Body of pancreas (tissue), 4 donors: ENCODE measurements around the gene S100A12. TPM values are rescaled to one million over a fixed set of nuclear protein-coding genes. Genes with fewer than 3 reads are reported as not detected.
A peak's percentile ranks its signal among the peaks of the same experiment; 100 is the strongest.

Source experiments
- ATAC-seq: fragments of 150-250 bp; one replicate; pipeline ENCODE4 v1.9.1; 2016
- DNase-seq, 4 donors: peaks; one replicate each; pipeline ENCODE4 v3.0.0-alpha.2; 2019
- H3K27ac ChIP-seq, 4 donors: fragments of 200-600 bp; sonication (generic); 1 replicate in 3 of 4; 2 replicates in 1 of 4; pipeline versions ENCODE4 v1.5.1 to v1.6.1; 2016 to 2019; ENCODE audit warnings: mild to moderate bottlenecking in 1 of 4, mixed read lengths in 1 of 4, moderate library complexity in 1 of 4
- H3K27me3 ChIP-seq, 2 donors: fragments of 200-600 bp; sonication (generic); one replicate each; pipeline ENCODE4 v1.6.0; 2016; ENCODE audit warnings: mild to moderate bottlenecking in 1 of 2
- H3K36me3 ChIP-seq, 2 donors: fragments of 200-600 bp; sonication (generic); replicated peaks in 1 of 2; 2 replicates each; pipeline ENCODE4 v1.5.1; 2016; ENCODE audit warnings: low read depth in 2 of 2; ENCODE audit not compliant: insufficient read depth in 1 of 2
- H3K4me1 ChIP-seq: fragments of 200-600 bp; sonication (generic); one replicate; pipeline ENCODE4 v1.6.0; 2016
- H3K4me3 ChIP-seq, 2 donors: fragments of 200-600 bp; sonication (generic); 1 replicate in 1 of 2; 2 replicates in 1 of 2; pipeline ENCODE4 v1.5.1; 2016 to 2019
- H3K9me3 ChIP-seq, 3 donors: fragments of 200-600 bp; sonication (generic); 1 replicate in 2 of 3; 2 replicates in 1 of 3; pipeline ENCODE4 v1.5.1; 2016
- POLR2A ChIP-seq, 3 donors: fragments of 450-650 bp; IDR thresholded peaks; one replicate each; pipeline ENCODE4 v1.6.1; 2016; ENCODE audit warnings: antibody characterized with exemption in 3 of 3, mild to moderate bottlenecking in 2 of 3
- WGBS, 2 donors: methylation state at CpG; one replicate each; pipeline ENCODE4 v1.1.5; 2017; 5-methylcytosine and 5-hydroxymethylcytosine counted together
- intact Hi-C: fragments of 100-400 bp; cut with DNase I; formaldehyde crosslinking; loops from one replicate; pipeline ENCODE4 v1.15.1; 2023
- total RNA-seq, 2 donors: library from RNA; depleted of rRNA; stranded (reverse); fragments of >200 nt; gene quantifications; one replicate each; pipeline ENCODE4 v1.1.0, GENCODE V29; 2016
- TF ChIP-seq, protein P1 (sequence below), 7 experiments: fragments of 450-650 bp in 4 of 7; fragments of 200-600 bp in 3 of 7; sonication (generic) in 3 of 7; IDR thresholded peaks; one replicate each; pipeline ENCODE4 v1.5.1; 2016 to 2019; ENCODE audit warnings: antibody characterized with exemption in 7 of 7

S100A12 gene
- total RNA-seq, 2 donors from 2014 or later = not detected

DNA sequence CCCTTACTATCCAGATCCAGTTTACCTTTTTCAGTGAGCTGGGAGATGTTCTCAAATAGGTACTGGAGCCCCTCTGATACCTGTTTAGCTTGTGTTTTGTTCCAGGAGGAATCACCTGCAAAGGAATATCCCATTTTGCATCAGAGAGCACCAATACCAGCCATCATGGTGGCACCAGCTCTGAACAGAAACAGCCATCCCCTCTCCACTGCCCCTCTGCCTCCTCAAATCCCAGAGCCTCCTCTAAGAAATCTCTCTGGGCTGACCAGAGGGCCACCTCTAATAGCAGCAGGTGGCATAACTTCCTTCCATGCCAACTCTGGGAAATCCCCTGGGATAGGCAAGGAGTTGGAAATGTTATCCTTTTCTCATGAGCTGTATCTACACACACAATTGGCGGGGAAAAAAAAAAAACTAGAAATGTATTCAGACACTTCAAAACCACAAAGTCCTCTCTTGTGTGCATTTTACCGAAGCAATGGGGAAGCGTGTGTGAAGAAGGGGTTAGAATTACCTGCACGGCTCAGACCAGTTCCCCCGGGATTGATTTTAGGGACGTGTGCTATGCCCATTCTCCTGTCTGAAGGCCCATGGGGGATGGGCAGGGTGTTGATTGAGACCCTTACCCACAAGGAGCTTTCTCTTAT lies 29.2 kb downstream of the S100A12 start:
- intact Hi-C loops = no loop called here

DNA sequence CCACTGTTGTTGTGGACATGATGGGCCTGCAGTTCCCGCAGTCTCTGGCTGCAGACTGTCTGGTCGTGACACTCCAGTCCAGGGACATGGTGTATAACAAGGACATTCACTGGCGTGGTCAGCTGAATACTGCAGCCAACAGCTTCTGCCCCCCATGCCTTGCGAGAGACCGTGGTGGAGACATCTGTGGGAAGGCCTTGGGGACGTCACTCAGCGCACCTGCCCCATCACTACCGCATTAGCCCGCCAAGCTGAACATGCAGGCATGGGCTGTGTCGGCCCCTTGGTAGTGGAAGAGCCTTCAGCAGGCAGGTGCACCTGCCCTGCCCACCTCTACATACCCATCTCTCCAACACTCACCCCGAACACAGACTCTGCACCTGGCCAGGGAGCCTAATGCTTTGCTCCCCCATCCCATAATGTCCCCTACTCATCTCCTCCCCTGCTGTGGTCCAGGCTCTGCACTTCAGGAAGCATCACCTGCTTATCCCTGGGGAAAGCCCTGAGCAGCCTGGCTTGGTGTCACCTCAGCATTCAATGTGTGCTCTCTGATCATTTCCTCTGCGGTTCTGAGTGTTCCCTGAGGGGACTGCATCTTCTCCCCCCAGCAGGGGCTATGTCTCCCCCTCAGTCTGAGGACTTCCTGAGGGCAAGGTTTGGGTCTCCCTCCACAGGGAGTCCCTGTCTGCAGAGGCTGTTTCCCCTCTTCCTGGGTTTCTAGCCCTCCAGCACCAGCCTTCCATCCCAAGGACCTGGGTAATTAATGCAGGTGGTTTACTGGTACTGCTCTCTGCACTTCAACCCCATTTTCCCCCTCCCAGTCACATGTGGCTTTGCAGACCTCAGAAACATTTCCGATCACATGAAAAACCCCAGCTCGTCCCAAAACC lies 30.0 kb downstream of the S100A12 start:
- no peak for TF ChIP-seq POLR2A (IDR thresholded peaks at IDR 0.05)
- TF ChIP-seq, protein P1, sequence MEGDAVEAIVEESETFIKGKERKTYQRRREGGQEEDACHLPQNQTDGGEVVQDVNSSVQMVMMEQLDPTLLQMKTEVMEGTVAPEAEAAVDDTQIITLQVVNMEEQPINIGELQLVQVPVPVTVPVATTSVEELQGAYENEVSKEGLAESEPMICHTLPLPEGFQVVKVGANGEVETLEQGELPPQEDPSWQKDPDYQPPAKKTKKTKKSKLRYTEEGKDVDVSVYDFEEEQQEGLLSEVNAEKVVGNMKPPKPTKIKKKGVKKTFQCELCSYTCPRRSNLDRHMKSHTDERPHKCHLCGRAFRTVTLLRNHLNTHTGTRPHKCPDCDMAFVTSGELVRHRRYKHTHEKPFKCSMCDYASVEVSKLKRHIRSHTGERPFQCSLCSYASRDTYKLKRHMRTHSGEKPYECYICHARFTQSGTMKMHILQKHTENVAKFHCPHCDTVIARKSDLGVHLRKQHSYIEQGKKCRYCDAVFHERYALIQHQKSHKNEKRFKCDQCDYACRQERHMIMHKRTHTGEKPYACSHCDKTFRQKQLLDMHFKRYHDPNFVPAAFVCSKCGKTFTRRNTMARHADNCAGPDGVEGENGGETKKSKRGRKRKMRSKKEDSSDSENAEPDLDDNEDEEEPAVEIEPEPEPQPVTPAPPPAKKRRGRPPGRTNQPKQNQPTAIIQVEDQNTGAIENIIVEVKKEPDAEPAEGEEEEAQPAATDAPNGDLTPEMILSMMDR (IDR thresholded peaks at IDR 0.05) = no peak
- DNase-seq (no peak), ATAC-seq (no peak)
- intact Hi-C loops = no loop called here
- H3K4me1 ChIP-seq = peaks cover 11% of the 10 kb centered on the region
- H3K27me3 ChIP-seq = peaks cover 0 to 3% of the 10 kb centered on the region in 2 donors
- no peak overlapping the region for H3K27ac ChIP-seq
- WGBS, 2 donors = 54 to 65% methylated on average over 7 to 14 of the region's 14 CpGs
- no peaks in the 10 kb centered on the region for H3K36me3 ChIP-seq
- H3K4me3 ChIP-seq = no peak overlapping the region
- no peaks in the 10 kb centered on the region for H3K9me3 ChIP-seq

More for the DNA sequence above, 29.2 kb downstream of the S100A12 start:
- 53 to 54% methylated on average over 6 of the region's 6 CpGs for WGBS, 2 donors
- Histone ChIP-seq H3K4me3 (no peak overlapping the region), H3K9me3 (no peaks in the 10 kb centered on the region), H3K4me1 (peaks cover 11% of the 10 kb centered on the region), H3K36me3 (no peaks in the 10 kb centered on the region), H3K27ac (no peak overlapping the region), H3K27me3 (peaks cover 0 to 3% of the 10 kb centered on the region in 2 donors)
- TF ChIP-seq, protein P1 (IDR thresholded peaks at IDR 0.05) = no peak
- TF ChIP-seq POLR2A (IDR thresholded peaks at IDR 0.05) = no peak
- ATAC-seq (no peak), DNase-seq (no peak)

DNA sequence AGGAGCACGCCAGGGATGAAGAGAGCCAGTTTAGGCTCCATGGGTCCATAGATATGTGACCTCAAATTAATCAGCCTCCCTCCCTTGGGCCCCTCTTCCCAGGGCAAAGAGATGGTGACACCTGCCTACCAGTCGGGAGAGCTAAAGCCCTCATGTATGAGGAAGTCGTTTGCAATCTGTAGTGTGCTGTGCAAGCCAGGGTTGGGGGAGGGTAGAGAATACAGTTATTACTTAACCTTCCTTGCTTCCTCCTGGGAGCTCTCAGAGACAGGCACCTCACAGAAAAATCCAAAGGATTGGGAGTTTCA lies 30.7 kb downstream of the S100A12 start:
- TF ChIP-seq POLR2A (IDR thresholded peaks at IDR 0.05) = no peak
- TF ChIP-seq, protein P1 (IDR thresholded peaks at IDR 0.05) = no peak
- intact Hi-C loops = no loop called here
- ATAC-seq (no peak), DNase-seq (peak in 1 of 4 donors; percentile 30)
- Histone ChIP-seq H3K4me1 (peaks cover 11% of the 10 kb centered on the region), H3K27ac (peak overlapping the region in 2 of 4 donors; percentile 62 to 70), H3K36me3 (no peaks in the 10 kb centered on the region), H3K9me3 (no peaks in the 10 kb centered on the region), H3K27me3 (no peaks in the 10 kb centered on the region), H3K4me3 (no peak overlapping the region)
- WGBS, 2 donors = 30 to 36% methylated on average over 3 of the region's 3 CpGs

DNA sequence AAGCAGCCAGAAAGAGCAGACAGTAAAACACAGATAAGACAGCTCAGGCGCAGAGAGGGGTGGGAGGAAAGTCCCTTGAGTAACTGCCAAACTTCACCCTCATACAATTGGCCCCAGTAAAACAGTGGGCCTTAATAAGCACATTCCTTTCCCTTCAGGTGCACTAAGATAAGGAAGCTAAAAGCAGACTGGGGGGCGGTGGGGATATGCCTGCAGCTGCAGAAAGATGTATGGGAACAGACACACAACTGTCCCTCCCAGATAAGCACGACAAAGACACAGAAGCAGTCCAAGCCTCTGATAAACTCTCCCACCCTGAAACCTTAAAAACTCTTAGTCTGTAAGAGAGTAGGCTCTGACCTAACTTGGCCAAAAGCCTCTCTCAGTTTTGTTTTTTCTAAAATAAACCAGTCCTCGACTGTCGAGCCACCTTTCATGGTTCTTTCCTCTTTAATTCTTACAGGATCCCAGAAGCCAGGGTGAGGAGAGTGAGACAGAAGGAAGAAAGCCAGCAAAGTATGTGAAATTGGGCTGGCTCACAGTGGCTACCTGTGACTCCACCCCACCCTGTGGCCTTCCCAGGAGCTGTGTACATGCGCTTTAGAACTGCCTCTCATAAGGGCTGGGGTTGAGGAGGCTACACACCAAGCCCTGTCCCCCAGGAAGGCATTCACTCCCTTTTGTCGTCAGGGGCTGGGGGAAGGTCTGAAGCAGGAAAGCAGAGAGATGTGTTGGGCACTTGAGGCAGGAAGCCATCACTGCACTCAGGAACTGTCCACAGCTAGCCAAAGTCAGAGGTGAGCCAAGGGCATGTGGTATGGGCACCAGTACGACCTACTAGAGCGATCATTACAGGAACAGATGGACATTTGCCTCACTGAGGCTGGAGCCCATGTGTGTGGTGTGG lies 31.4 kb downstream of the S100A12 start:
- 28 to 33% methylated on average over 9 of the region's 9 CpGs for WGBS, 2 donors
- DNase-seq = no peak
- Histone ChIP-seq H3K27ac (peak overlapping the region in 2 of 4 donors; percentile 62 to 70), H3K9me3 (no peaks in the 10 kb centered on the region), H3K27me3 (no peaks in the 10 kb centered on the region), H3K4me1 (peaks cover 11% of the 10 kb centered on the region), H3K36me3 (no peaks in the 10 kb centered on the region), H3K4me3 (no peak overlapping the region)
- no peak for ATAC-seq
- intact Hi-C loops = no loop called here
- TF ChIP-seq, protein P1 (IDR thresholded peaks at IDR 0.05) = no peak
- no peak for TF ChIP-seq POLR2A (IDR thresholded peaks at IDR 0.05)
